SU-DHL-6 (cell line): ENCODE results near the gene CCDC30.

Experiments used
- CTCF ChIP-seq: fragments of 200-600 bp; sonication (generic); IDR thresholded peaks from one replicate; pipeline ENCODE4 v1.5.1; 2017; ENCODE audit warnings: antibody characterized with exemption, mild to moderate bottlenecking, low read length, moderate library complexity; ENCODE audit not compliant: insufficient read depth, poor library complexity, severe bottlenecking
- EZH2phosphoT487 ChIP-seq: fragments of 200-600 bp; sonication (generic), shearing (Covaris generic); conservative IDR thresholded peaks from 2 replicates; pipeline ENCODE4 v1.6.1; 2018; ENCODE audit warnings: mild to moderate bottlenecking, antibody characterized with exemption, low read length, moderate library complexity, mixed read lengths

DNA sequence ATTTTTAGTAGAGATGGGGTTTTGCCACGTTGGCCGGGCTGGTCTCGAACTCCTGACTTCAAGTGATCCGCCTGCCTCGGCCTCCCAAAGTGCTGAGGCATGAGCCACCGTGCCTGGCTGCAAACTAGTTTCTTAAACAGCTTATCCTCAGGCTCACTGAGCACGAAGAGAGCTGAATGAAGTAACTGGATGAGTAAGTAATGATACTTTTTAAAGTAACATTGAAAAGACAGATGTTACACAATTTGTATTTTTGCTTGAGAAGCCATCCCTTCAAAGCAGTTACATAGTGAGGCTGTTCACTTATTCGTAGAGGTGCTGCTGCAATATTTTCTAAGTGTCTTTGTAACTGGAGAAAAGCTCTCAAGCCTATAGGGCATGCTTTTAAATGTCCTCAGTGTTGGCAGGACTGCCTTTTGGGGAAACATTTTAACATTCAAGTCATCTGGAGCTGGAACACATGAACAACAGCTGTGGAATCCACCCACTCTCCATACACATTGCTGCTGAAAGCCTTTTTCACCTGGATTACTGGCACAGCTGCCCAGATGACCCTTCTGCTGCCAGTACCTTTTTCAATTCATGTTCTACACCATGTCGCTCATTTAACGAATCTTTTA lies 216.4 kb downstream of the CCDC30 start:
- TF ChIP-seq CTCF (no peak), EZH2phosphoT487 (no peak)
